ENCODE measurements around the gene GNB5. TPM values are rescaled to one million over a fixed set of nuclear protein-coding genes. Genes with fewer than 3 reads are reported as not detected.
A peak's percentile ranks its signal among the peaks of the same experiment; 100 is the strongest.

GNB5 gene
- total RNA-seq, 1 donor from 2014 or later: 10.1 TPM

- ATAC-seq (no peak), DNase-seq (no peak)
- intact Hi-C loops (cut with micrococcal nuclease): no loop called here
Measured at GRCh38 chr15:52153900-52154895, 37.0 kb downstream of the GNB5 start.

- peak; percentile 33 for ATAC-seq
- intact Hi-C loops (cut with micrococcal nuclease): no loop called here
Measured at GRCh38 chr15:52151353-52151752, 39.8 kb downstream of the GNB5 start.

GRCh38 chr15:52150871-52151270, 40.3 kb downstream of the GNB5 start:
- no peak for ATAC-seq
- intact Hi-C loops (cut with micrococcal nuclease): no loop called here
- no peak for DNase-seq

More at GRCh38 chr15:52151353-52151752, 39.8 kb downstream of the GNB5 start:
- DNase-seq: no peak

GRCh38 chr15:52150043-52150825, 41.0 kb downstream of the GNB5 start:
- DNase-seq: no peak

GRCh38 chr15:52148403-52148802, 42.8 kb downstream of the GNB5 start:
- DNase-seq (no peak), ATAC-seq (no peak)
- intact Hi-C loops (cut with micrococcal nuclease): no loop called here

More at GRCh38 chr15:52150043-52150825, 41.0 kb downstream of the GNB5 start:
- no peak for ATAC-seq
- intact Hi-C loops (cut with micrococcal nuclease): no loop called here

GRCh38 chr15:52146776-52147175, 44.4 kb downstream of the GNB5 start:
- ATAC-seq (no peak), DNase-seq (no peak)
- intact Hi-C loops (cut with micrococcal nuclease): no loop called here

GRCh38 chr15:52146261-52146660, 44.9 kb downstream of the GNB5 start:
- ATAC-seq (no peak), DNase-seq (no peak)
- intact Hi-C loops (cut with micrococcal nuclease): no loop called here

GRCh38 chr15:52144656-52145178, 46.5 kb downstream of the GNB5 start:
- DNase-seq: no peak
- intact Hi-C loops (cut with micrococcal nuclease): no loop called here
- ATAC-seq: no peak

GRCh38 chr15:52143873-52144272, 47.3 kb downstream of the GNB5 start:
- ATAC-seq: no peak
- intact Hi-C loops (cut with micrococcal nuclease): no loop called here
- DNase-seq: no peak

- intact Hi-C loops (cut with micrococcal nuclease): no loop called here
- ATAC-seq (no peak), DNase-seq (no peak)
Measured at GRCh38 chr15:52140646-52141045, 50.5 kb downstream of the GNB5 start.

GRCh38 chr15:52139599-52140462, 51.4 kb downstream of the GNB5 start:
- peak; percentile 80 for DNase-seq
- intact Hi-C loops (cut with micrococcal nuclease): no loop called here
- ATAC-seq: peak; percentile 57

GRCh38 chr15:52137432-52138357, 53.5 kb downstream of the GNB5 start:
- peak; percentile 29 for ATAC-seq
- no peak for DNase-seq
- intact Hi-C loops (cut with micrococcal nuclease): no loop called here

- intact Hi-C loops (cut with micrococcal nuclease): no loop called here
- ATAC-seq: peak; percentile 47
- no peak for DNase-seq
Measured at GRCh38 chr15:52136442-52136980, 54.7 kb downstream of the GNB5 start.

- ATAC-seq: no peak
- DNase-seq: no peak
- intact Hi-C loops (cut with micrococcal nuclease): no loop called here
Measured at GRCh38 chr15:52134502-52135144, 56.6 kb downstream of the GNB5 start.

- no peak for DNase-seq
- ATAC-seq: no peak
- intact Hi-C loops (cut with micrococcal nuclease): no loop called here
Measured at GRCh38 chr15:52133510-52134220, 57.5 kb downstream of the GNB5 start.

GRCh38 chr15:52132066-52132465, 59.1 kb downstream of the GNB5 start:
- no peak for ATAC-seq
- no peak for DNase-seq
- intact Hi-C loops (cut with micrococcal nuclease): no loop called here

GRCh38 chr15:52128568-52128967, 62.6 kb downstream of the GNB5 start:
- no peak for DNase-seq
- intact Hi-C loops (cut with micrococcal nuclease): no loop called here
- no peak for ATAC-seq
